ENCODE data around the gene ZNF784. TPM values are rescaled to one million over a fixed set of nuclear protein-coding genes. Genes with fewer than 3 reads are reported as not detected.

The ZNF784 gene
- total RNA-seq, 4 donors from 2014 or later = 1.3 to 6.0 (median 2.3) TPM

GRCh38 chr19:55656552-55656951 lies 32.2 kb upstream of the ZNF784 start:
- TF ChIP-seq CTCF (IDR thresholded peaks at IDR 0.05; ENCODE audit: low read depth) = no peak

DNA sequence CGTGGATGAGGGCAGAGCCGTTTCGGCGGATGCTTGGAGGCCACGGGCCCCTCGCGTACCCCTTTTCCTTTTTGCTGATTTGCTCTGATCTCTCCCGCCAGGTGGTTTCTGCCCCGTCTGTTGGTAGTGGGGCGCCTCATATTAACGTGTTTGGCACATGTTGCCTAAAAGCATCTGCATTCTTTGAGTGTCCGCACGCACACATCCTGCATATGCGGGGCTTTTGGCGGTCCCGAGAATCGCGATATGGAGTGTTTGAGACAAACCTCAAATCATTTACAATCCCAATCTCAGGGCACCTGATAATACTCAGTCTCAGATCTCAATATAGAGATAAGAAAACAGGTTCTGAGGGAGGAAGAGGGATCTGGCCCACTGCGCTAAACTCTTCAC lies 31.3 kb upstream of the ZNF784 start:
- no peak for TF ChIP-seq CTCF (IDR thresholded peaks at IDR 0.05; ENCODE audit: low read depth)

GRCh38 chr19:55654868-55655647 lies 30.7 kb upstream of the ZNF784 start, which contains the start of gene U2AF2:
Gene U2AF2, plus strand, starts transcription at chr19:55655035. Its CDS starts 70 bp downstream, at chr19:55655105.
- no peak for TF ChIP-seq CTCF (IDR thresholded peaks at IDR 0.05; ENCODE audit: low read depth)

- TF ChIP-seq CTCF (IDR thresholded peaks at IDR 0.05; ENCODE audit: low read depth) = no peak
Observed at GRCh38 chr19:55654323-55654867, 30.0 kb upstream of the ZNF784 start.

GRCh38 chr19:55653651-55654322 lies 29.4 kb upstream of the ZNF784 start:
- TF ChIP-seq CTCF (IDR thresholded peaks at IDR 0.05; ENCODE audit: low read depth) = no peak

DNA sequence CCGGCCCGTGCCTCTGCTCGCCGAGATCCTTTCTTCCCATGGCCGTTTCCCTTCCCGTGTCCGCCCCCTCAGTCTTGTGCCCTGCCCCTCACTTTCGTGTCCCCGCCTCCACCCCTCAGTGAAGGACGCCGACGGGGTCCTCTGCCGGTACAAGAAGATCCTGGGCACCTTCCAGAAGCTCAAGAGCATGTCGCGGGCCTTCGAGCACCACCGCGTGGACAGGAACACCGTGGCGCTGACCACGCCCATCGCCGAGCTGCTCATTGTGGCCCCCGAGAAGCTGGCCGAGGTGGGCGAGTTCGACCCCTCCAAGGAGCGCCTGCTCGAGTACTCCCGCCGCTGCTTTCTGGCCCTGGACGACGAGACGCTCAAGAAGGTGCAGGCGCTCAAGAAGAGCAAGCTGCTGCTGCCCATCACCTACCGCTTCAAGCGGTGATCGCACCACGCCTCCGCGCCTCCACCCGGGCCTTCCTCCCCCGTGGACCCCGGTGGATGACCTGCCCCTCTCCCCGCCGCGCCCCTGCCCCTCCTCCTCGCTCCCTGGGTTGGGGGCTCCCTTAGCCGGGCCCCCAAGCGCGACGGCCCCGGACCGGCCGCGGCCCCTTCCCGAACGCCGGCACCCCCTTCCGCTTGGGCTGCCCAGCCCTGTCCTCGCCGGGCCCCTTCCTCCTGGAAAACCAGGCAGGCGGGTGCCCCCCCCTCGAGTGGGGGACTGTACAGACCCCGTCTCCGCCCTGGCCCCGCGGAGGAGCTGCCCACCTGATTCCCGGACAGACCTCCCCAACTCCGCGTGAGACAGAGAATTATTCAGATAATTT lies 28.2 kb upstream of the ZNF784 start:
- no peak for TF ChIP-seq CTCF (IDR thresholded peaks at IDR 0.05; ENCODE audit: low read depth)

Data from subcutaneous adipose tissue (tissue), 4 donors.